Measurements from ENCODE around the gene INHA. TPM values are rescaled to one million over a fixed set of nuclear protein-coding genes. Genes with fewer than 3 reads are reported as not detected.

INHA gene
- total RNA-seq, 1 donor from 2014 or later: not detected

DNA sequence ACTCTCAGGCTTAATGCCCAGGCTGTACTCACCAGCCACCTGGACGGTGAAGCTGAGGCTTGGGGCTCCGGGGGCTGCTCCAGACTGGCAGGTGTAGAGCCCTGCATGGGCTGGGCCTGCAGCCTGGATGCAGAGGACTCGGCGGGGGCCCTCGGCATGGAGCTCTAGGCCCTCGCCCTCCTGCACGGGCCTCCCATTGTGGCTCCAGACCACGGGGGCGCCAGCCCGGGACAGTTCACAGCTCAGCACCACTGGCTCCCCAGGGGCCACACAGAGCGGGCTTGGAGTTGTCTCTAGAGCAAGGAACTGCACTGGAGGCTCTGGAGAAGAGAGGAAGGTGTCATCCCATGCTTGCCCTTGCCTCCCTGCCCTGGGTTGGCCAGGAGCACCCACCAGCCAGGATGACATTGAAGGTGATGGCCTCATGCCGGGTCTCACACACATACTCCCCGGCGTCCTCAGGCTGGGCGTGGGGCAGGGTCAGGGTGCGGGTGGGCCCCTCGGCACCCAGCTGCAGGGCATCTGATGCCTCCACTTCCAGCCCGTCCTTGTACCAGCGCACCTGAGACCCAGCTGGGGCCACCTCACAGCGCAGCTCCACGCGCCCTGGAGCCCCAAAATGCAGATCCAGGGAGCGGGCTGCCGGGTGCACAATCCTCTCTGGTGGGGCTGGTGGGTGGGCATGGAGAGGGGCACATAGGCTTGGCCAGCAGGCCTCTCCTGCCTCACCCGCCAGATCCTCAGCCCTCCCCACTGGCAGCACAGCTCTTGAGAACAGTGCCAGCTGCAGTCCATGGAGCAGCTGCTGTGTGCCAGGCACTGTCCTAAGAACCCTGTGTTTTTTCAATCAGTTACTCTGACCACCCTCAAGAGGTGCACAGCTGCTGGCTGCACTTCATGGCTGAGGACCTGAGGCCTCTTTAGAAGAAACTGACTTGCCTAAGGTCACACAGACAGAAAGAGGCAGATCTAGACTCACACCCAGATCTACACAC lies 14.0 kb upstream of the INHA start:
- intact Hi-C loops (cut with micrococcal nuclease): no loop called here

- intact Hi-C loops (cut with micrococcal nuclease): no loop called here
Measured at GRCh38 chr2:219559156-219559915, 12.8 kb upstream of the INHA start.

- intact Hi-C loops (cut with micrococcal nuclease): loop anchor here (1.0 kb wide), 1 partner anchor 19 kb away; no protein-coding TSS in a partner anchor
Measured at GRCh38 chr2:219560037-219560892, 11.8 kb upstream of the INHA start.

- intact Hi-C loops (cut with micrococcal nuclease): loop anchor here (1.0 kb wide), 1 partner anchor 20 kb away; no protein-coding TSS in a partner anchor
Measured at GRCh38 chr2:219560893-219561178, 11.3 kb upstream of the INHA start.

- intact Hi-C loops (cut with micrococcal nuclease): no loop called here
Measured at GRCh38 chr2:219561179-219562048, 10.7 kb upstream of the INHA start.

DNA sequence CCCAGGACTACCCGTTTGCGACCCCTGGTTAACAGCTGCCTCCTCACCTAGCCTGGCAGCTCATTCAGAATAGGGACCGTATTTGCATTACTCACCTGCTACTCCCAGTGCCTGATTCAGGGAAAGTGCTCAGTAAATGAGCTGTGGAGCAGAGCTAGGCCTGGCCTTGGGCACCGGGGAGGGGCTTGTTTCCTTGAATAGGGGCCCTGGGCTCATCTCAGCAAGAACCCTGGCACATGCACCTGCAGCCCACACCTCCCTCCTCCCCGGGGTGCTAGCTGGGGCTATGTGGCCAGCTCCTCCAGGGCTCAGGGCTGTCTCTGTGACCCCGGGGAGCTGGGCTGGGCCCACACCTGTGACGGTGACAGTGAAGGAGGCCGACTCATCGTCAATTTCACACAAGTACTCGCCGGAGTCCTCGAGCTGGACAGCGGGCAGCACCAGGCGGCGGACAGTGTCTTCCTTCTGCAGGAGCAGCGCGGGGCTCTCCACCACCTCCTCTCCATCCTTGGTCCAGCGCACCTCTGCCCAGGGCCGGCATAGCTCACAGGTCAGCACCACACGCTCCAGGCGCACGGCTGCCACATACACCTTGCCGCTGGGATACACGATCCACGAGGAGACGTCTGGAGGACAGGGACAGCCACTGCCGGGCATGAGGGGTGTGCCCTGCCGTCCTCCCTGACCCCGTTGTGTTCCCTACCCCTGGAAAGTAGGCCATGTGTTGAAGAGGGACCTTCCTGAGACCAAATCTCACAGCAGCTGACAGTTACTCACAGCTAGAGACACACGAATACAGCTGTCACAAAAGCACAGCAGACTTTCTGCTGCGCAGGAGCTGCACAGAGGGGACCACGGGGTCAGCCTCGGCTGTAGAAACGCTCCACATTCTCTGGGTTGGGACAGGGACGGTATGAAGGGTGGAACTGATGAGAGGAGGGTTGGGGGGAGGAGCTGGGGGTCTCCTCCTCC lies 9.8 kb upstream of the INHA start:
- intact Hi-C loops (cut with micrococcal nuclease): no loop called here

DNA sequence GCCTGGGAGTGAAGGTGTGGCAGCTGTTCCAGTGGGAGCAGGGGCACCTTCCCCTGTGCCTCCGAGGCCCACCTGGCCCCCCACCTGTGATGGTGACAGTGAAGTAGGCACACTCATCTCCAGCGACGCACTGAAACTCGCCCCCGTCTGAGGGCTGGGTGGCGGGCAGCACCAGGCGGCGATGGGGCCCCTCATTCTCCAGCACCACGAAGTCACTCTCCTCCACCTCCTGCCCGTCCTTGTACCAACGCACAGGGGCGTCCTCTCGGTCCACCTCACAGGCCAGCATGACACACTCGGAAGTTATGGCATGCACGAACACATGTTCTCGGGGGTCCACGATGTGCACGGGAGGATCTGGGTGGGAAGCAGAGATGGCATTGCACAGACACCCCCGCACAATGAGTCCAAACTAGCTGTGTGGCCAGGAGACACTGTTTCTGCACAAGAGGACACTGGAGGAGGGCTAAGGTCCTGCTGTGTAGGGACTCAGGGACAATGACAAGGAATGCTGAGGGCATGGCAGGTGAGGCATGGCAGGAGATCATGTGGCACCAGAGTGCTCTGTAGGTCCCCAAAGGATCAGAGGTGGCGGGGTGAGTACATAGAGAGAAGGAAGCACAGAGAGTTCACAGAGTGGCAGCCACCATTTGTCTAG lies 8.7 kb upstream of the INHA start:
- intact Hi-C loops (cut with micrococcal nuclease): no loop called here

DNA sequence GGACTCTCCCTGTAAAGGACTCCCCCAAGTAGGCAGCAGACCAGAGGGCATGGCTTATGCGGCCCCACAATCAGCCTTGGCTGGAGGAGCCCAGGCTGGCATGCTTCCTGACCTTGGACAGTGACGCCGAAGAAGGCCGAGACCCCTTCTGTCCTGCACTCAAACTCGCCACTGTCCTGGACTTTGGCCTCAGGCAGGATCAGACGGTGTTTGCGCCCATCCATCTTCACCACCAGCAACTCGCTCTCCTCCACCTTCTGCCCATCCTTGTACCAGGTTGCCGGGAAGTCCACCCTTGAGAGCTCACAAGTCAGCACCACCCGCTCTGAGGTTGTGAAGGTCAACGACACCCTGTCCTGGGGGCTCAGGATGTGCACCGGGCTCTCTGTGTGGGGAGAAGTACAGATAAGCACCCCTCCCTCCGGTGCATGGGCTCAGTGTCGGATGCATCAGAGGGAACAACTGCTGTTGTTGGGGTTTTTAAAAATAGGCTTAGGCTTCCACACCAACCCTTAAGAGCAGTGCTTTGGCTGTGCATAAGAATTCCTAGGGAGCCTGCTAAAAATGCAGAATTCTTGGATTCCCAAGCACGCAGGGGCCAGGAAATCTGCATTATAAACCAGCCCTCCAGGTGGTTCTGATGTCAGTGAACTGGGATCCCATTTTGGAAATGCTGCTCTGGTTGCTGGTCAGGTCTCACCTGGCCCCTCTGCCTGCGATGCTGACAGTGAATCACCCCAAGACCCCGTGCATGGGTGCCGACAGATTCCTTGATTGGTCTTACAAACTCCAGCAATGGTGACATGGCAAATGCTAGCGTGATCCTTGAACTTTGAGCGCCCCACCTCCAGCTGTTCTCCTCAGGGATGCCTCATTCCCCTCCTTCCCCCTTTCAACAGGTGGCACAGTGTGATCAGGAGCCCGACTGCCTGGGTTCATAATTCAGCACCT lies 6.7 kb upstream of the INHA start:
- intact Hi-C loops (cut with micrococcal nuclease): no loop called here

DNA sequence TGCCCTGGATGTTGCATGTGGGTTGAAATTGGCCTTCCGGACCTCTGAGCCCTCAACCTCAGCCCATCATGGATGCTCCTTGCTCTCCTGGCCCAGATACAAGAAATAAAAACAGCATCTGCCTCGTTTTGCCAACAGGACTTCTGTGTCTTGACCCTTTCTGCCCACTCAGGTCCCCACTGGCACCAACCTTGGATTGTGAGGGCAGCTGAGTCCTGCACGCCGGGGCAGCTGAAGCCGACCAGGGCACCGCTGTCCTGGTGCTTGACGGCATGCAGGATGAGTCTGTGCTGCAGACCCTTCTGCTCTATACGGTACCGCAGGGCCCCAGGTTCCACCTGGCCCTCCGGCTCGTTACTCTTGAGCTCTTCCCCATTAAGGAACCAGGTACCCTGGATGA lies 5.5 kb upstream of the INHA start:
- intact Hi-C loops (cut with micrococcal nuclease): no loop called here

DNA sequence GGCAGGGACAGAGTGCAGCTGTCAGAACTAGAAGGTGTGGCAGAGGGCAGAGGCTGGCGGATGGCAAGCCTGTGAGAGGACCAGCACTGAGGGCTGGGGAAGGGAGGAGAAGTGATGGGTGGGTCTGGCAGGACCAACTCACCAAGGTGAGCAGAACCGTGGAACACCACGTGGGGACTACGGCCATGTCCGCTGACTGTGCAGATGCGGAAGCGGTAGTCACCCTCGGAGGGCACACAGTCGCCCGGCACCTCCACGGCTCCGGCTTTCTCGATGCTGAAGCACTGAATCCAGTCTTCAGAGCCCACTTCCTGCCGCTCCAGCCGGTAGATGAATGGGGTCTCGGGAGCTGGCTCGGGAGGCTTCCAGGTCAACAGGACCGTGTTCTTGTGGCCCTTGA lies 5.0 kb upstream of the INHA start:
- intact Hi-C loops (cut with micrococcal nuclease): no loop called here

DNA sequence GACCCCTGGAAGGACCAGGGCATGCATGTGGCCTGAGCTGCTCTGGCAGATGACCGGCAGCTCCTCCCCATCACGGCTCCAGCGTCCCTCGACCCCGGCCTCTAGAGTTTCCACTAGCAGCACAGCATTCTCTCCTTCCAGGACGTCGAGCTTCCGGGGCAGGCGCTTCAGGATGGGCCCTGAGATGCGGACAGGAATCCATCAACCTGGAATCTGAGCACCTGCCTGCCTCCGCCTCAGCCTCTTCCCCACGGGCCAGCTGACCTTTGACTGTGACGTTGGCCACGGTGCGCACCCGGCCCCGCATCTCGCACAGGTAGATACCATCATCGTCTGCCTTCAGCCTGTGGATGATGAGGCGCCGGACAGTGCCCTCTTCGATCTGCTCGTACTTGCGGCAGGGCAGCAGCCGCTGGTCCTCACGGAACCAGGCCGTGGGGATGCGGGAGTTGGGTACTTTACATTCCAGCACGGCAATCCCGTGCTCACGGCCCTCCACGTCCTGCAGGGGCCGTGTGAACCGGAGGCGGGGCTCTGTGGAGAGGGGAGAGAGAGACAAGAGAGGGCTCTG lies 4.2 kb upstream of the INHA start:
- intact Hi-C loops (cut with micrococcal nuclease): no loop called here

DNA sequence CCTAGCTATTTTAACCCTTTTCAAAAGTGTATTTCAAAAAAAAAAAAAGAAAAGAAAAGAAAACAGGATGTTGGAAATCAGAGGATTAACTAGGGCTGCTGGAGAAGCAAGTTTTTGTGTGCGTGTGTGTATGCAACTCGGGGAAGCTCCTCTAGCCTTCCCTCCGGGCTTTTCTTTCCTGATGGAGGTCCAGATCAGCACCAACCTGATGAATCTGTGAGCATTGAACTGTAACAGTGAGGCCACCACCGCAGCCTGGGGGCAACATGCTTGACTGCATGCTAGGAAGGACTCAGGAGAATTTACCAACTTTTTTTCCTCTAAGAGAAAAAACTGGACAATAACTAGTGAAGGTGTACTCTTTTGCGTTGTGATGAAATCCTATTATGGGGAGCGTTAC lies 3.1 kb upstream of the INHA start:
- intact Hi-C loops (cut with micrococcal nuclease): no loop called here

GRCh38 chr2:219569635-219570034 lies 2.5 kb upstream of the INHA start:
- intact Hi-C loops (cut with micrococcal nuclease): no loop called here

DNA sequence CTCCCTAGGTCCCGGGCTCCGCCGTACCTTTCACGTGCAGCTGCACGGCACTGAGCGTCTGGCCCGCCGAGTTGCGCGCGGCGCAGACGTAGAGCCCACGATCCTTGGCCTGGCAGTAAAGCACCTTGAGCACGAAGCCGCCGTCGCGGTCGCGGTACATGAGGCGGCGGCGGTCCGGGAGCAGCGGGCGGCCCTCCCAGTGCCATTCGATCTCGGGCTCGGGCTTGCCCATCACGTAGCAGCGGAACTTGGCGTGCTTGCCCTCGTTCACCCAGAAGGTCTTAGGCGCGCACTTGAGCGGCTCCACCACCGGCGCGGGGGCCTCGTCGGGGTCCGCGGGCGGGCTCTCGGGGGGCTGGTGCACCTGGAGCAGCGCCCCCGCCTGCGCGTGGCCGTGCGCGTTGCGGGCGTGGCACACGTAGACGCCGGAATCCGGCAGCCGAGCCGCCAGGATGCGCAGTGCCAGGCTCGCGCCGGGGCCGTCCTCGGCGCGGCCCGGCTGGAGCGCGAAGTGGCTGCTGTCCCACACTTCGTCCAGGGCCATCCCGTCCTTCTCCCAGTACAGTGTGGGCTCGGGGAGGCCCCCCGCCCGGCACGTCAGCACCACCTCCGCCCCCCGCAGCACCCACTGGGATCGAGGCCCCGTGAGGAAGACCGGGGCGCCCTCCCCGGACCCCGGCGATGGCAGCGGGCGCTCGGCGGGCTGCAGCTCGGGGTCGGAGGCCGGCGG lies 1.8 kb upstream of the INHA start:
- intact Hi-C loops (cut with micrococcal nuclease): no loop called here

DNA sequence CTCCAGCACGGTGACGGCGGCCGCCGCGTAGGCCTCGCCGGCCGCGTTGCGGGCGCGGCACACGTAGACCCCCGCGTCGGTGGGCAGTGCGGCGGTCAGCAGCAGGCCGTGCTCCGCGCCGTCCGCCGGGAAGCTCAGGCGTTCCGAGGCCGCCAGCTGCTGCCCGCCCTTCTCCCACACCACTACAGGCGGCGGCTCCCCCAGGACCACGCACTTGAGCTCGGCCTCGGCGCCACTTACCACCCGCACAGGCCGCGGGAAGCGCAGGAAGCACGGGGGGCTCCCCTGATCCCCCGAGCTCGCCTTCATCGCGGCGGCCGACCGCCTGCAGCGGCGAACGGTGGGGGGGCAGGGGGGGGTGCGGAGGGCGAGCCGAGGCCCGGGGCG lies 1.2 kb upstream of the INHA start:
- intact Hi-C loops (cut with micrococcal nuclease): no loop called here

DNA sequence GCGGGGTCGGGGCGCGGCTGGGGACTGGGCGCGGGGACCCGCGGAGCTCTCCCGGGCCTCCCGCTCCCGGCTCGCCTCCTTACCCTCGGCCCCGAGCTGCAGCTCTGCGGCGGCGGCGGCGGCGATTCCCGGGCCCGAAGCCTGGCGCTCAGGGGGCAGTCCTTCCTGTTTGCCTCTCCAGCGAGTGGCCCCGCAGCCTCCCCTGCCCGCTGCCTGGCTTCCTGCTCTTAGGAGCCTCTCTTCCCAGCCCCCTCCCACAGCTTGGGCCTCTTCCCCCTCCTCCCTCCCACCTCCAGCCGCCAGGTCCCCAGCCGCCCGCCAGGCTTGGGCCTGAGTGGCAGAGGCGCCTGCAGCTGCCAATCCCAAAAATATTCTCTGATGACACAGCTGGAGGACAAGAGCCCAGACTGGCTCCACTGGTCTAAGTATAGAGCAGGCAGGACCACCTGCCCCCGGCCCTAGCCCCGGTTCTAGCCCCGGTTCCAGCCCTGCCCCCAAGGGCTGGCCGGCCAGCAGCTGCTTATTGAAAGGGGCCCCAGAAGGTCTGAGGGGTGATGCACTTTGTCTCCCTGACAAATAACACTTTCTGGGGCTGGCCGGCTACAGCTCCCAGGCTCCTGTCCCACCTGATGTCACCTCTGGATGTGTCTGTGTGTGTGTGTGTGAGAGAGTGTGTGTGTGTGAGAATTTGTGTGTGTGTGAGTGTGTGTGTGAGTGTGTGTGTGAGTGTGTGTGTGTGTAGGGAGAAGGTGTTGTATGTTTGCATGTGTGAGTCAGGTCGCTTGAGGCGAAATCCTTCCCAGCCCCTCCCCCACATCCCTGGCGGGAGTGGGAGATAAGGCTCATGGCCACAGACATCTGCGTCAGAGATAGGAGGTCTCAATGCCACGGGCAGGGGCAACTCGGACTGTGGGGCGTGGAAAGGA lies 536 bp upstream of the INHA start, which contains the start of gene OBSL1:
TSS of gene OBSL1 (minus strand) at position 229 of the 926 bp plus-strand sequence. CDS start 307 bp downstream, outside the sequence.
- intact Hi-C loops (cut with micrococcal nuclease): no loop called here
